Lung (tissue), 12 donors: Measurements from ENCODE around the gene DPY19L3. TPM values are rescaled to one million over a fixed set of nuclear protein-coding genes. Genes with fewer than 3 reads are reported as not detected.
A peak's percentile ranks its signal among the peaks of the same experiment; 100 is the strongest.

Source experiments
- ATAC-seq: fragments of 200-7000 bp; cut with Tn5 transposase; one replicate; pipeline ENCODE4 v1.9.1; 2020; ENCODE audit warnings: moderate number of reproducible peaks; ENCODE audit not compliant: insufficient read depth, low FRiP score
- DNase-seq, 3 donors: peaks; one replicate each; pipeline ENCODE4 v3.0.0-alpha.2; 2013 to 2017
- H3K27ac ChIP-seq, 2 donors: one replicate each; pipeline ENCODE4 v1.5.1; 2013; ENCODE audit warnings: mild to moderate bottlenecking in 2 of 2, moderate library complexity in 2 of 2, control low read depth in 1 of 2, inconsistent platforms in 1 of 2, low read depth in 1 of 2, low read length in 1 of 2
- H3K27me3 ChIP-seq, 3 donors: one replicate each; pipeline ENCODE4 v1.5.1; 2013; ENCODE audit warnings: low read length in 2 of 3; ENCODE audit not compliant: control insufficient read depth in 3 of 3, insufficient read depth in 3 of 3
- H3K36me3 ChIP-seq, 4 donors: one replicate each; pipeline ENCODE4 v1.5.1; 2013; ENCODE audit warnings: low read length in 4 of 4, mild to moderate bottlenecking in 1 of 4, moderate library complexity in 1 of 4; ENCODE audit not compliant: control insufficient read depth in 4 of 4, insufficient read depth in 4 of 4
- H3K4me1 ChIP-seq, 5 donors: one replicate each; pipeline ENCODE4 v1.5.1; 2013; ENCODE audit warnings: low read length in 5 of 5, mild to moderate bottlenecking in 2 of 5, moderate library complexity in 1 of 5; ENCODE audit not compliant: control insufficient read depth in 5 of 5, insufficient read depth in 5 of 5
- H3K4me3 ChIP-seq: one replicate; pipeline ENCODE4 v1.5.1; 2013; ENCODE audit warnings: mild to moderate bottlenecking, control low read depth, moderate library complexity
- H3K9ac ChIP-seq, 2 donors: one replicate each; pipeline ENCODE4 v1.5.1; 2013; ENCODE audit warnings: low read length in 2 of 2, control low read depth in 1 of 2; ENCODE audit not compliant: insufficient read depth in 1 of 2
- H3K9me3 ChIP-seq, 4 donors: one replicate each; pipeline ENCODE4 v1.5.1; 2013; ENCODE audit warnings: low read length in 3 of 4, mild to moderate bottlenecking in 1 of 4, moderate library complexity in 1 of 4; ENCODE audit not compliant: control insufficient read depth in 4 of 4, insufficient read depth in 3 of 4
- WGBS, 2 donors: extraction: QIAGEN DNeasy Blood & Tissue Kit; methylation state at CpG; one replicate each; pipeline ENCODE4 v1.1.7; 2013; 5-methylcytosine and 5-hydroxymethylcytosine counted together
- polyA plus RNA-seq, 2 donors: library from polyadenylated mRNA; stranded (reverse); fragments of 200-250 nt; gene quantifications; one replicate each; pipeline ENCODE4 v1.2.1, GENCODE V29; 2013
- total RNA-seq, 2 donors: library from RNA; depleted of rRNA in 1 of 2; stranded (reverse); fragments of >200 nt in 1 of 2; gene quantifications; one replicate each; pipeline ENCODE4 v1.2.1, GENCODE V29; 2014 to 2021
- TF ChIP-seq, protein P1 (sequence below): IDR thresholded peaks from 2 replicates; pipeline ENCODE4 v1.5.1; 2012; ENCODE audit warnings: mild to moderate bottlenecking; ENCODE audit errors: control extremely low read depth, extremely low read depth
- donor health status: control.
- donor health status: control.
- donor health status: Bipolar disorder and iron deficiency.
- donor health status: healthy.
- donor health status: DM: yes; HTN: yes; CAD: no.

DPY19L3 gene
- total and polyA plus RNA-seq, 4 donors = 9.1 to 49.3 (median 27.3) TPM

DNA sequence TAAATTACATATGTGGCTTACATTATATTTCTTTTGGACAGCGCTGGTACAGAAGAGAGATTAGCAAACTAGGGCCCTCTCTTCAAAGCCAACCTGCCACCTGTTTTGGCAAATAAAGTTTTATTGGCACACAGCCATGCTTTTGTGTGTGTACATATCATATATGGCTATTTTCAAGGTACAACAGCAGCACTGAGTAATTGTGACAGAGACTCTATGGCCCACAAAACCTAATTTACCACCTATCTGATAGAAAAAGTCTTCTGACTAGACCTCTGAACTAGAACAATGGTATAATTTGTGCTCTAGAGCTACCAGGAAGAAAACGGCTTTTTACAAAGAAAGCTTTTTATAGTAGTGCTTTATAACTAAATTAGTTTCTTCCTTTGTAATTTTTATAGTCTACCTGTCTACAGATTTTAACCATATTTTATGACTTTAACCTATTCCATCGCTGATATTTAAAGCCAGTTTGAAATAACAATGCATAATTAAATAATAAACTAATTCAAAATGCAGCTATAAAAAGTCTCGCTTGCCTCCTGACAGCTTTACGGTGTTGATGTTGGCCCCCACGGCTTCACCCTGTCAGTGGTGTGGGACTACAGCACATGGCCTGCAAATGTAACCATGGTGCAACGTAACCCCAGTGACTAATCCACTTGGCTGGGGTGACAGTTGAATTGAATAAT lies 17.7 kb upstream of the DPY19L3 start:
- no peaks in the 10 kb centered on the region for H3K27me3 ChIP-seq
- TF ChIP-seq, protein P1, sequence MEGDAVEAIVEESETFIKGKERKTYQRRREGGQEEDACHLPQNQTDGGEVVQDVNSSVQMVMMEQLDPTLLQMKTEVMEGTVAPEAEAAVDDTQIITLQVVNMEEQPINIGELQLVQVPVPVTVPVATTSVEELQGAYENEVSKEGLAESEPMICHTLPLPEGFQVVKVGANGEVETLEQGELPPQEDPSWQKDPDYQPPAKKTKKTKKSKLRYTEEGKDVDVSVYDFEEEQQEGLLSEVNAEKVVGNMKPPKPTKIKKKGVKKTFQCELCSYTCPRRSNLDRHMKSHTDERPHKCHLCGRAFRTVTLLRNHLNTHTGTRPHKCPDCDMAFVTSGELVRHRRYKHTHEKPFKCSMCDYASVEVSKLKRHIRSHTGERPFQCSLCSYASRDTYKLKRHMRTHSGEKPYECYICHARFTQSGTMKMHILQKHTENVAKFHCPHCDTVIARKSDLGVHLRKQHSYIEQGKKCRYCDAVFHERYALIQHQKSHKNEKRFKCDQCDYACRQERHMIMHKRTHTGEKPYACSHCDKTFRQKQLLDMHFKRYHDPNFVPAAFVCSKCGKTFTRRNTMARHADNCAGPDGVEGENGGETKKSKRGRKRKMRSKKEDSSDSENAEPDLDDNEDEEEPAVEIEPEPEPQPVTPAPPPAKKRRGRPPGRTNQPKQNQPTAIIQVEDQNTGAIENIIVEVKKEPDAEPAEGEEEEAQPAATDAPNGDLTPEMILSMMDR = no peak
- H3K9me3 ChIP-seq = no peaks in the 10 kb centered on the region
- no peaks in the 10 kb centered on the region for H3K4me1 ChIP-seq
- H3K27ac ChIP-seq = no peak overlapping the region
- H3K36me3 ChIP-seq = peaks cover under 1 to 16% (median 10%) of the 10 kb centered on the region in 4 donors
- no peak overlapping the region for H3K9ac ChIP-seq
- no peak overlapping the region for H3K4me3 ChIP-seq
- WGBS, 2 donors = 95 to 96% methylated on average over 7 of the region's 7 CpGs
- ATAC-seq (no peak), DNase-seq (no peak)

DNA sequence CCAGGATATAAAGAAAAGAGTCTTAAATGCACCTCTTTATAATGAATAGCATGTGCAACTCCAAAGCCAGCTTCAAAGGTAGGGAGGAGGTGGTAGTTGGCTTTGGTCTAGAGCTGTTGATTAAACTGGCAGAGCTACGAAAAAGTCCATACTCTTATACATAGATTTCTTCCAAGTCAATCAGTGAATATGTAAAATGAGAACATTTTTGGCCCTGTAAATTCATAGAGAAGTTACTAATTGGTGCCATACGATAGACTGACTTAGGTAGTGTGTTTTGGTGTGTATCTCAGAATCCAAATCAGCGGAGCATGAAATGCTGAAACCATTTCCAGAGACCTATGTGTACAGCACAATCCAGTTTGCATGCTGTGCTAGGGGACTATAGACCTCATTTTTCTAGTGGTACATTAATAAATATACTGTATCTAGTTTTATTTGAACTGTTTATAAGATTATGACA lies 17.1 kb upstream of the DPY19L3 start:
- WGBS, 2 donors = 96% methylated on average over 3 of the region's 3 CpGs
- no peaks in the 10 kb centered on the region for H3K27me3 ChIP-seq
- ATAC-seq (no peak), DNase-seq (no peak)
- H3K36me3 ChIP-seq = peaks cover 0 to 11% (median 7%) of the 10 kb centered on the region in 4 donors
- TF ChIP-seq, protein P1 = no peak
- no peak overlapping the region for H3K4me3 ChIP-seq
- H3K9ac ChIP-seq = no peak overlapping the region
- H3K27ac ChIP-seq = no peak overlapping the region
- H3K9me3 ChIP-seq = no peaks in the 10 kb centered on the region
- no peaks in the 10 kb centered on the region for H3K4me1 ChIP-seq

DNA sequence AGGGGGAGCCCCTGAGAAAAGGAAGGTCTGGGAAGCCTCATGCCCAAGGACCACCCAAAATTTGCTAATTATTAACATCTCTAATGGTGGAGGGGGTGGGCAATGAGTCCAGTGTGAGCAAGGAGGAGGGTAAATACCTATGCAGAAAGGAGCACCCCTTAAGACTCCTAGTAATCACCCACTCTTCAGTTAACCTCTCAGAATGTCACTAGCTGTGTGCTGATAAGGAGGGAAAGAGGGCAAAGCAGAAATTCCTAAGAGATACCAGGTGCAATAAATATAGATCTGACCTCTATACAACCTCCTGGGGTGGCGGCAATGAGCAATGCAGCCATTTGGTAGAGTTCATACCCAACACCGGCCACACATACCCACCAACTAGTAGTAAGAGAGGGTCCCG lies 12.7 kb upstream of the DPY19L3 start:
- H3K9ac ChIP-seq = no peak overlapping the region
- no peak overlapping the region for H3K4me3 ChIP-seq
- TF ChIP-seq, protein P1 = no peak
- no peaks in the 10 kb centered on the region for H3K27me3 ChIP-seq
- DNase-seq = peak; percentile 8 to 22 (median 22)
- WGBS, 2 donors = 86 to 93% methylated on average over 3 of the region's 3 CpGs
- peaks cover 0 to 1% (median 0%) of the 10 kb centered on the region in 4 donors for H3K36me3 ChIP-seq
- ATAC-seq = no peak
- no peaks in the 10 kb centered on the region for H3K9me3 ChIP-seq
- H3K27ac ChIP-seq = no peak overlapping the region
- H3K4me1 ChIP-seq = no peaks in the 10 kb centered on the region
